ENCODE data around the gene ANKRD39.

Gene ANKRD39

GRCh38 chr2:96881349-96882195 lies 23.8 kb upstream of the ANKRD39 start:
- DNase-seq (ENCODE audit: low read depth, low spot score): no peak
- H3K4me3 ChIP-seq (ENCODE audit: low read depth, low read length): no peak overlapping the region
- in situ Hi-C loops (cut with HindIII; ENCODE audit: low sequenced_read_pairs): no loop called here
- no peak for TF ChIP-seq CTCF (IDR thresholded peaks at IDR 0.05; ENCODE audit: low read depth, low read length)

DNA sequence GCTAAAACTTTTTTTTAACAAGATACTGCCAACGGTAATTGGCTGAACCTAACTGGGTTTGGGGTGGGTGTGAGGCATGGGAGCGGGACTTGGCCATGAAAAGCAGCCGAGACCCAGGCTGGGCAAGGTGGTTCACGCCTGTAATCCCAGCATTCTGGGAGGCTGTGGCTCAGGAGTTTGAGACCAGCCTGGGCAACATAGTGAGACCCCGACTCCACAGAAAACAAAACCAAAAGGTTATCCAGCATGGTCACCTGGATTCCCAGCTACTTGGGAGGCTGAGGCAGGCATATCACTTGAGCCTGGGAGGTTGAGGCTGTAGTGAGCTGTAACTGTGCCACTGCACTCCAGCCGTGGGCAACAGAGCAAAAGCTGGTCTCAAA lies 23.1 kb upstream of the ANKRD39 start:
- in situ Hi-C loops (cut with HindIII; ENCODE audit: low sequenced_read_pairs): no loop called here
- no peak for TF ChIP-seq CTCF (IDR thresholded peaks at IDR 0.05; ENCODE audit: low read depth, low read length)
- H3K4me3 ChIP-seq (ENCODE audit: low read depth, low read length): no peak overlapping the region
- no peak for DNase-seq (ENCODE audit: low read depth, low spot score)

- no peak for DNase-seq (ENCODE audit: low read depth, low spot score)
- no peak for TF ChIP-seq CTCF (IDR thresholded peaks at IDR 0.05; ENCODE audit: low read depth, low read length)
- in situ Hi-C loops (cut with HindIII; ENCODE audit: low sequenced_read_pairs): no loop called here
- H3K4me3 ChIP-seq (ENCODE audit: low read depth, low read length): no peak overlapping the region
Observed at GRCh38 chr2:96879545-96880040, 21.8 kb upstream of the ANKRD39 start.

- no peak for DNase-seq (ENCODE audit: low read depth, low spot score)
- in situ Hi-C loops (cut with HindIII; ENCODE audit: low sequenced_read_pairs): no loop called here
- no peak overlapping the region for H3K4me3 ChIP-seq (ENCODE audit: low read depth, low read length)
- TF ChIP-seq CTCF (IDR thresholded peaks at IDR 0.05; ENCODE audit: low read depth, low read length): no peak
Observed at GRCh38 chr2:96878796-96879544, 21.2 kb upstream of the ANKRD39 start.

DNA sequence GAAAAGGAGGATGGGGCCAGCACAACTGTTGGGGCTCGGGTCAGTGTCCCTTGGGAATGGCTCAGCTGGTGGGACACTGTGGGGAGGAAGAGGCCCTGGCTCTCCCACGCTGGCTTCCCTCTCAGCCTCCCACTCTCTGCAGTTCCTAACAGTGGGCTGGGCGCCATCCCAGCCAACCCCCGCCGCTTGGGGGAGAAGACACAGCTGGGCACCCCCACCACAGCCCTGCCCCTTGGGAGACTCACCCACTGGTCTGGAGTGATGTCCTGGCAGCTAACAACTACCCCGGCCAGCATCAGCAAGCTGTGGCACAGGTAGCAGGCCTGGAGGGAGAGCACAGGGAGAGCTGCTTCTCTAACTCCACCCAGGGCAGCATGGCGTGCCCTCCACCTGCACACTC lies 20.4 kb upstream of the ANKRD39 start:
- TF ChIP-seq CTCF (IDR thresholded peaks at IDR 0.05; ENCODE audit: low read depth, low read length): no peak
- in situ Hi-C loops (cut with HindIII; ENCODE audit: low sequenced_read_pairs): no loop called here
- H3K4me3 ChIP-seq (ENCODE audit: low read depth, low read length): no peak overlapping the region
- no peak for DNase-seq (ENCODE audit: low read depth, low spot score)

- in situ Hi-C loops (cut with HindIII; ENCODE audit: low sequenced_read_pairs): no loop called here
- no peak for TF ChIP-seq CTCF (IDR thresholded peaks at IDR 0.05; ENCODE audit: low read depth, low read length)
- no peak for DNase-seq (ENCODE audit: low read depth, low spot score)
- H3K4me3 ChIP-seq (ENCODE audit: low read depth, low read length): no peak overlapping the region
Observed at GRCh38 chr2:96877631-96878092, 19.8 kb upstream of the ANKRD39 start.

Data from astrocyte of the spinal cord (primary cell).